ENCODE data around the gene CENPVL2.
"Not testable (repeated sequence)": the region's sequence is repeated elsewhere in the genome, so short reads cannot be mapped to it uniquely, and the experiment has no call there.

- TF ChIP-seq, protein P1, sequence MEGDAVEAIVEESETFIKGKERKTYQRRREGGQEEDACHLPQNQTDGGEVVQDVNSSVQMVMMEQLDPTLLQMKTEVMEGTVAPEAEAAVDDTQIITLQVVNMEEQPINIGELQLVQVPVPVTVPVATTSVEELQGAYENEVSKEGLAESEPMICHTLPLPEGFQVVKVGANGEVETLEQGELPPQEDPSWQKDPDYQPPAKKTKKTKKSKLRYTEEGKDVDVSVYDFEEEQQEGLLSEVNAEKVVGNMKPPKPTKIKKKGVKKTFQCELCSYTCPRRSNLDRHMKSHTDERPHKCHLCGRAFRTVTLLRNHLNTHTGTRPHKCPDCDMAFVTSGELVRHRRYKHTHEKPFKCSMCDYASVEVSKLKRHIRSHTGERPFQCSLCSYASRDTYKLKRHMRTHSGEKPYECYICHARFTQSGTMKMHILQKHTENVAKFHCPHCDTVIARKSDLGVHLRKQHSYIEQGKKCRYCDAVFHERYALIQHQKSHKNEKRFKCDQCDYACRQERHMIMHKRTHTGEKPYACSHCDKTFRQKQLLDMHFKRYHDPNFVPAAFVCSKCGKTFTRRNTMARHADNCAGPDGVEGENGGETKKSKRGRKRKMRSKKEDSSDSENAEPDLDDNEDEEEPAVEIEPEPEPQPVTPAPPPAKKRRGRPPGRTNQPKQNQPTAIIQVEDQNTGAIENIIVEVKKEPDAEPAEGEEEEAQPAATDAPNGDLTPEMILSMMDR (IDR thresholded peaks at IDR 0.05): not testable (repeated sequence)
- TF ChIP-seq POLR2A (IDR thresholded peaks at IDR 0.05); EP300 (IDR thresholded peaks at IDR 0.05; ENCODE audit: low read depth); POLR2AphosphoS5 (IDR thresholded peaks at IDR 0.05): not testable (repeated sequence)
Observed at GRCh38 chrX:51712943-51713647, 30.5 kb upstream of the CENPVL2 start.
